NCI-H187 treated with DMSO at 0.1 percent for 48 hours (cell line): Measurements from ENCODE around the gene TIAM2.
"Not testable (repeated sequence)": the region's sequence is repeated elsewhere in the genome, so short reads cannot be mapped to it uniquely, and the experiment has no call there.

Source experiments
- DNase-seq: peaks from one replicate; lab custom pipeline; 2025; lab: John Stamatoyannopoulos, UW

TIAM2 gene

GRCh38 chr6:155165029-155165710 lies 170.1 kb downstream of the TIAM2 start:
- DNase-seq = no peak

- no peak for DNase-seq
Measured at GRCh38 chr6:155170519-155170918, 175.4 kb downstream of the TIAM2 start.

GRCh38 chr6:155171109-155171746 lies 176.1 kb downstream of the TIAM2 start:
- no peak for DNase-seq

- no peak for DNase-seq
Measured at GRCh38 chr6:155171747-155172449, 176.8 kb downstream of the TIAM2 start.

- DNase-seq = no peak
Measured at GRCh38 chr6:155173488-155173887, 178.4 kb downstream of the TIAM2 start.

GRCh38 chr6:155174576-155175211 lies 179.6 kb downstream of the TIAM2 start:
- peak; percentile 26 for DNase-seq

GRCh38 chr6:155177363-155177961 lies 182.3 kb downstream of the TIAM2 start:
- no peak for DNase-seq

- no peak for DNase-seq
Measured at GRCh38 chr6:155181498-155181897, 186.4 kb downstream of the TIAM2 start.

- DNase-seq = no peak
Measured at GRCh38 chr6:155182103-155182502, 187.0 kb downstream of the TIAM2 start.

GRCh38 chr6:155183095-155183494 lies 188.0 kb downstream of the TIAM2 start:
- no peak for DNase-seq

- DNase-seq = not testable (repeated sequence)
Measured at GRCh38 chr6:155185041-155185440, 189.9 kb downstream of the TIAM2 start.

GRCh38 chr6:155185544-155185943 lies 190.4 kb downstream of the TIAM2 start:
- no peak for DNase-seq

GRCh38 chr6:155186052-155186658 lies 191.0 kb downstream of the TIAM2 start:
- DNase-seq = no peak

GRCh38 chr6:155187106-155187505 lies 192.0 kb downstream of the TIAM2 start:
- no peak for DNase-seq

- no peak for DNase-seq
Measured at GRCh38 chr6:155187994-155188706, 193.0 kb downstream of the TIAM2 start.

- DNase-seq = no peak
Measured at GRCh38 chr6:155188707-155189496, 193.8 kb downstream of the TIAM2 start.

GRCh38 chr6:155190677-155191076 lies 195.6 kb downstream of the TIAM2 start:
- no peak for DNase-seq

- DNase-seq = no peak
Measured at GRCh38 chr6:155193526-155193925, 198.4 kb downstream of the TIAM2 start.

GRCh38 chr6:155194399-155194798 lies 199.3 kb downstream of the TIAM2 start:
- no peak for DNase-seq

GRCh38 chr6:155195903-155196302 lies 200.8 kb downstream of the TIAM2 start:
- DNase-seq = no peak
